Measurements from ENCODE around the gene KRT33A.
A peak's percentile ranks its signal among the peaks of the same experiment; 100 is the strongest.
"Not testable (repeated sequence)": the region's sequence is repeated elsewhere in the genome, so short reads cannot be mapped to it uniquely, and the experiment has no call there.

Gene KRT33A

DNA sequence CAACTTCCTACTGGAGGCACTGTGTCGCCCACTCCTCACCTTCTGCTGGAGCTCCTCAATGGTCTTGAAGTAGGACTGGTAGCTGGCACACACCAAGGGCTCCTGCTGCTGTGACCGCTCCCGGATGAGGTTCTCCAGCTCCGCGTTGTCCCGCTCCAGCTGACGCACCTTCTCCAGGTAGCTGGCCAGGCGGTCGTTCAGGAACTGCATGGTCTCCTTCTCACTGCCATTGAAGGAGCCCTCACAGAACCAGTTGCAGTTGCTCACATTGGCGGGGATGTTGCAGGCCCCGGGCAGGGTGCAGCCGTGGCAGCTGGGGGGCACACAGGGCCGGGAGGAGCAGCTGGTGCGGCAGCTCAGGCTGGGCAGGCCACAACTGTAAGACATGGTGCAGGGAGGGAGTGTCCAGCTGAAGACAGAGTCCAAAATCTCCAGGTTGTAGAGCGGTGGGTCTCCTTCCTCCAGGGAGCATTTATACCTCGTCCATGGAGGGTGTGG, at the start of gene KRT33A:
TSS of gene KRT33A (minus strand) at position 448 of the 498 bp plus-strand sequence. CDS start at position 387, 61 bp downstream.
- not testable (repeated sequence) for DNase-seq

DNA sequence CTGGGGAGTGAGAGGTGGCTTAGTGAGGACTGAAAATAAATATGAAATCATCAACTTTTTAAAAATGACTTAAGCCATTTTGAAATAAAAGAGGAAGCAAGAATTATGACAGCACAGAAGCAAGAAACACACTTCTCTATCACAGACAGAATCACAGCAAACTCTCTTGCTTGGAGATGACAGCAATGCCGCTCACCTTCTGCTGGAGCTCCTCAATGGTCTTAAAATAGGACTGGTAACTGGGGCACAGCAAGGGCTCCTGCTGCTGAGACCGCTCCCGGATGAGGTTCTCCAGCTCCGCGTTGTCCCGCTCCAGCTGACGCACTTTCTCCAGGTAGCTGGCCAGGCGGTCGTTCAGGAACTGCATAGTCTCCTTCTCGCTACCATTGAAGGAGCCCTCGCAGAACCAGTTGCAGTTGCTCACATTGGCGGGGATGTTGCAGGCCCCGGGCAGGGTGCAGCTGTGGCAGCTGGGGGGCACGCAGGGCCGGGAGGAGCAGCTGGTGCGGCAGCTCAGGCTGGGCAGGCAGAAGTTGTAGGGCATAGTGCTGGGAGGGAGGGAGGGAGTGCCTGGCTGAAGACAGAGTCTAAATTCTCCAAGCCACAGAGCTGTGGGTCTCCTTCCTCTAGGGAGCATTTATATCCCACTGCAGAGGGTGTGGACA, 46.5 kb upstream of the KRT33A start, which contains the start of gene KRT31:
TSS of gene KRT31 (minus strand) at position 613 of the 665 bp plus-strand sequence. CDS start at position 544, 69 bp downstream.
- DNase-seq: no peak

DNA sequence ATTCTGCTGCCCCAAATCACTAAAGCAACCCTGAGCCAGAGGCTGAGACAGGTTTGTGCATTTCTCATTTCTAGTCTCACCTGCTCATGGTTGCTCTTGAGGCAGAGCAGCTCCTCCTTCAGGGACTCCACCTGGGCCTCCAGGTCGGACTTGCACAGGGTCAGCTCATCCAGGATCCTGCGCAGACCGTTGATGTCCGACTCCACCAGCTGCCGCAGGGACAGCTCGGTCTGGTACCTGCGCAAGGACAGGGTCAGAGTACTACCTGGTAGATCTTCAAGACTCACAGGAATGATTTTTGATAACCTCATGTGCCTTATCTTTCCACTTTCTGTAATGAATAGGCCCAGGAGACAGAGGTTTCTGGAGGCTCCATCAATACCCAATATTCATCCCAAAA, 45.7 kb upstream of the KRT33A start:
- DNase-seq: no peak

DNA sequence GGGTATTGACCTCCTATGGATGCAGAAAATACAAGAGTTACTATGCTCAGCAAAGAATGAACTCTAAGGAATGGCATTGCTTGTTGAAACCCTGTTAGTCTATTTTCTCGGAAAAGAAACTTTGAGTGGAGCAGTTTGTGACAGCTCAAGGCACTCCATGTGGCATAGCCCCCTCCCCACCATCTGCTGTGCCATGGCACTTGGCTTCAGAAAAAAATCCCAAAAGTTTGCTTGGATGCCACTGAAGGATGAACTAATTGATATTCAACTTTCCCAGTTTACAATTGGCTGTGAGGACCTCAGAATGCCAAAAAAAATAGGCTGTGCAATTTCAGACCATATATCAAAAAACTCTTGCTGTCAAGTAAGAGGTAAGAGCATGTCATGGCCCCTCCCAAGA, 45.0 kb upstream of the KRT33A start:
- no peak for DNase-seq

DNA sequence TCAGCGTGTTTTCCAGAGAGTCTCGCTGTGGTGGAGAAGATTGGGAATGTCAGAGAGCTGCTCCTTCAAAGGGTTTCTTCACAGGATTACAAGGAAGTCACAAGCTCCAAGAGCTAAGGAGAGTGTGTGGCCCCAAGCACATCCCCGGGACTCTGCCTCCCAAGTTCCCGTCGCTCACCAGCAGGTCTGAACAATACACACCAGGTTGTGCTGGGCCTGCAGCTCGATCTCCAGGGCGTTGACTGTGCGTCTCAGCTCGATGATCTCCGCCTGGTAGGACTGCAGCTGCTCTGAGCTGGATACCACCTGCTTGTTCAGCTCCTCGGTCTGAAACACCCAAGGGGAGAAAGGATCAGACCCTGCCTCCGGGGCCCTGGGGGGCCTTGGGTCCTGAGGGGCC, 44.4 kb upstream of the KRT33A start:
- DNase-seq: not testable (repeated sequence)

DNA sequence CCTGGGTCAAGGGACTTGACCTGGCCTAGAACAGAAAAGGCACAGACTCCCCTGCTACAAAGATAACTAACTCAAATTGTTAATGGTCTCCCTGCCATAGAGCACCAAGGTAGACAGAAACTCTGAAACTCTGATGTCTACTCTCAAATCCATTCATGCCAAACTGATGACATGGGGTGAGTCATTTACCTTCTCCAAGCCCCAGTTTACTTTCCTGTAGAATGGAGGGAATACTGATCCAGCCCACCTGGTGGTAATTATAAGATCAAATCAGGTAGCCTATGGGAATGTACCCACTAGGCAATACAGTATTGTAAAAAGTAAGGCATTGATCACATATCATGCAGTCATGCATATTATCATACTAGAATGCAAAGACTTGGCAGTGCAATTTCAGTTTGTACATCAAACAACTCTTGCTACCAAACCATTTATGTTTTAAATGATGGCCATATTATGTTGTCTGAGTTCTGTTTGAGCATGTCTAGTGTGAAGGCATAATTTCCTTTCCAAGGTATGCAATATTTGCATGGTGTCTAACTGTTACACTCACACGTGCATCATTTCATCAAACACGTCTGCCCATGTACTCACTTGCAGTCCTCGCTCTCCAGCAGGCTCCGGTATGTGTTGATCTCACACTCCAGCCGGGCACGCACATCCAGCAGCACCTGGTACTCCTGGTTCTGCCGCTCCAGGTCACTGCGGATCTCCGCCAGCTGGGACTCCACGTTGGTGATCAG, 43.8 kb upstream of the KRT33A start:
- DNase-seq: no peak

DNA sequence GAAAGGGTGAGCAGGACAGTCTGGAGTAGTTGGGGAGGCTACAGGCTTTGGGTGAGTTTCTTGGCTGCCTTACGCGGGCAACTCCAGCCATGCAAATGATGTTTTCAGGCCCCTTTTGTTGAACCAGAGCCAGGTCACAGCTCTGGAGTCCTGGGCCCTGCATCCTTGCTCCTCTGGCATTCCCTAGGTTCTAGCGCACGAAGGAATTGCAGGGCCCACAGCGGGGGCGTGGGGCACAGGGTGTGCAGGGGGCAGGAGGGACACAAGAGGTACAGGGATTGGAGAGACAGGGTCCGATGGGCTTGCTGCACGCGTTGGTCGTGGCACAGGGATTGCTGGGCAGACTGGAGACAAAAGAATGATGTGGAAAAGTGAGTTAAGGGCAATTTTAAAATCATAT, 43.2 kb upstream of the KRT33A start:
- no peak for DNase-seq

DNA sequence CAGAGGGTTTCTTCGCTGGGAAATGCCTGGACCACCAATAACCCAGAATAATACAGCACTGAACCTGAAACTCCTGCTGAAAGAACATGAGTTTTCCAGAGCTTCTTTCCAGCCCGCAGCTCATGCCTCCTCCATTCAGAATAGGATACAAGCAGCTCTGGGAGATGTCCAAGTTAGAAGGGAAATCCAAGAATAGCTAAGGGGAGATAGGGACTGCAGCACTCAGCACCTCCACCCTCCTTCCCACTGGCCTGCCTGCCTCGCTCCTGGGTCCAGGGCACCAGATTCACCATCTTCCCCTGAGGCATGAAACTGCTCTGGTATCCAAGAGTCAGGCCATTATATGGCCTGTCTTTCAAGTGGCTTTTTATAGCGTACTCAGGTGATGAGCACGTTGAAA, 42.7 kb upstream of the KRT33A start:
- no peak for DNase-seq

DNA sequence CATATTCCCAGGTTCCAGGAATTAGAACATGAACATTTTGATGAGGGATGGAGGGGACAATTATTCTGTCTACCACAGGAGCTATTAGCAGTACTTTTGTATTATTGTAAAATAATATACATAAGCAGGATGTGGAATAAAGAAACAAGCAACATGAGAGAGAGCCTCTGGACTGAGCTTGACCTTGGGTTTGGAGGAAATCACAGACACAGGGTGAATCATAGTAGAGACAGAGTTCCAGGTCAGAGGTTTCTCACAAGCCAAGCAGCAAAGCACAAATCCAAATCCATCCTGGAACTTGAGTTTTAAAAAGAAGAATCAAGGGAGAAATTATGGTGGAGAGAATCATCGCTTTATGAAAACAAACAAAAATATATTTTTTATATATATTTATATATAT, 41.6 kb upstream of the KRT33A start:
- DNase-seq: peak; percentile 85

DNA sequence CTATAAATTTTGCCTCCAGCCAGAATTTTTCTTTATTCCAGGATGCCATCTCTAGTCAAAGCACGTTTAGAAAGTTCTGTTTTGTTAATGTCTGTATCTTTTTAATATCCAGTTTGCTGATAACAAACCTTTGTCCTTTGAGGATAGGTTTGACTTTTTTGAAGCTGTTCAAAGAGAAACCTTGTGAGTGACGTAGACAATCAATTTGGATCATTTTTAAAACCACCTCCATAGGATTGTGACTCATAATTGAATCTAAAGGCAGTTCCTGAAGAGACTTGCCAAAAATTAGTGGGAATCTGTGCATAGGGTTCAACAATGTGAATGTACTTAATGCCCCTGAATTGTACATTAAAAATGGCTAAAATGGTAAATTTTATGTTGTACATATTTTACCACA, 40.9 kb upstream of the KRT33A start:
- no peak for DNase-seq

DNA sequence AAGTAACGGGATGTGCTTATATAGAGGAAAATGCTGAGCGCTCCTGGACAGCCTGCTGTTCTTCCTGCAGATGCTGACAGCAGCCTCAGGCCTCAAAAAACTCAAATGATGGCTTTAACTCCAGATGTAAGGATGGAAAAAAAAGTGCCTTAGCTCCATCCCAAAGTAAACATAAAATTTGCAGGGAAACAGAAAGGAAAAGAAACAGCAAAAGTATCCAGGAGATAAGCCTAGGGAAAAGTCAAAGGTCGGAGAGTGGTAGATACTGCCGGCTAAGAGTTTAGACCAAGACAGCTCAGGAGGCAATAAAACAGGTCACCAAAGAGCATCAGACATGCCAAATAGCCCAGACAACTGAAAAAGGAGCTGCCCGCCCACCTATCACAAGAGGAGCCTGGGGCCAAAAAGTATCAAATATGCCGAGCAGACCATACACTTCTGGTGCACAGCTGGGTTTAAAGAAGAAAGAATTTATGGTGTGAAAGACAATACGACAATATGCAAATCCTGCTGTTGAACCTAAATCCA, 39.8 kb upstream of the KRT33A start:
- DNase-seq: no peak

DNA sequence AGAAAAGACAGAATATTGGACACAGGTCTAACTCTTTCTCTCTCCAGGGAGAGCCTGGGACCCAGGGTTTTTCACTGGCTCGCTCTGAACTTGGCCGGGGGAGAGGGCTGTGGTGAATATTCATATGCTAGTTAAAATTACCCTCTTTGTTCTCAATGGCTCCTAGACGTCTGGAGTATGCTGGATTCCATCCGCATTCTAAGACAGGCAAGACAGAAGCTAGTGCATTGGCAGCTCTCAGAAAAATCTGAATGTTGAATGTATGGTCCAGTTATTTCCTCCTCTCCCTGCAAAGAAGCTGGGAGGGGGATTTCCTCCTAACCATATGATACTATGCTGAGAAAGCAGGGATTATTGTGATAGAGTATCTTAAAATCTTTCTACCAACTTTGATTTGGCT, 37.0 kb upstream of the KRT33A start:
- DNase-seq: no peak

DNA sequence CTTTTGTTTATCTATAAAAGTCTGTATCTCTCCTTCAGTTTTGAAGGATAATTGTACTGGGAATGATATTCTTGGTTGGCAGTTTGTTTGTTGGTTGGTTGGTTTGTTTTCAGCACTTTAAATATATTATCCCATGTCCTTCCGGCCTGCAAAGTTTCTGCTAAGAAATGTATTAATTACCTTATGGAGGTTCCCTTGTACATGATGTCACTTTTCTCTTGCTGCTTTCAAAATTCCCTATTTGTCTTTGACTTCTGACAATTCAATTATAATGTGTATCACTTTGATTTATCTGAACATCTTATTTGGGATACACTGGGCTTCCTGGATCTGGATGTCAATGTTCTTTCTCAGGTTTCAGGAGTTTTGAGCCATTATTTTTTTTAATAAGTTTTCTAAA, 35.6 kb upstream of the KRT33A start:
- no peak for DNase-seq

DNA sequence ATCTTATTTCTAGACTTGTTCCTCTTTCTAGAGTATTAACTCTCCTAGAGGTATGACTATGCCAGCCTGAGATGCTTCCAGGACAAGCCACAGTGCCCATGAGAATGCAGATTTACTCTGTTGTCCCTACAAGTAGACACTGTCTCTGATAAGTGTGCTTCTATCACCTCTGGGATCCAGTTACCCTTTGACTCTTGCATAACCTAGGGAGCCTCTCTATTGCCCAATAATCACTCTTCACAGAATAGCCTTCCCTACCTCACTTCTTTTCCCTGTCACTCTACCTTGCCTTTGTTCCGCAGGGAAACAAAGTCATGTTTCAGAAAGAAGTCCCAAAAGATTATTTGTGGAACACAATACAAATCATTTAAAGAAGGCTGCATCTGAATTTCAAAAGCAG, 33.1 kb upstream of the KRT33A start:
- DNase-seq: no peak

DNA sequence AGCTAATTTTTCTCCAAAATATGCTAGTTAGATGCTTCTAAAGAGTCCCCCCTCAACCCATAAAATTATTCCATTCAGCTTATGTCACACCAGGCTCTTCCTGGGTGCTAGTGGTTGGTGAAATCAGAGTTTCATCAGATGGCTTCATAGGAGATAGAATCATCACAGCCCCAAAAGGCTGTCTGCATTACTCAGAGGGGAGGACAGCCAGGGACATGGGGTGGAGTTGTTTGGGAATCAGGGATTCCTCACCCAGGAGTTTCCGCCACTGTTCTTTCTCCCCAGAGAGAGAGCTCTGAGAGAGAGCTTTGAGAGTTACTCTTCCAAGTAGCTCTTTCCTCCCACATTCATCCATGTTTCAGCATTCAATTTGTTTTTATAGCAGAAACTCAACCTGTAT, 31.8 kb upstream of the KRT33A start:
- peak; percentile 81 for DNase-seq

DNA sequence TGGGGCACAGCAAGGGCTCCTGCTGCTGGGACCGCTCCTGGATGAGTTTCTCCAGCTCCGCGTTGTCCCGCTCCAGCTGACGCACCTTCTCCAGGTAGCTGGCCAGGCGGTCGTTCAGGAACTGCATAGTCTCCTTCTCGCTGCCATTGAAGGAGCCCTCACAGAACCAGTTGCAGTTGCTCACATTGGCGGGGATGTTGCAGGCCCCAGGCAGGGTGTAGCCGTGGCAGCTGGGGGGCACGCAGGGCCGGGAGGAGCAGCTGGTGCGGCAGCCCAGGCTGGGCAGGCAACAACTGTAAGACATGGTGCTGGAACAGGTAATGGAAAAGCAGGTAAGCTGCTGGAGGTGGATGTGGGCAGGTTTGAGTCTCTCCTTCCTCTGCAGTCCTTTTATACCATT, 31.3 kb upstream of the KRT33A start, which contains the start of gene KRT34:
TSS of gene KRT34 (minus strand) at position 364 of the 400 bp plus-strand sequence. CDS start at position 304, 60 bp downstream.
- DNase-seq: not testable (repeated sequence)

DNA sequence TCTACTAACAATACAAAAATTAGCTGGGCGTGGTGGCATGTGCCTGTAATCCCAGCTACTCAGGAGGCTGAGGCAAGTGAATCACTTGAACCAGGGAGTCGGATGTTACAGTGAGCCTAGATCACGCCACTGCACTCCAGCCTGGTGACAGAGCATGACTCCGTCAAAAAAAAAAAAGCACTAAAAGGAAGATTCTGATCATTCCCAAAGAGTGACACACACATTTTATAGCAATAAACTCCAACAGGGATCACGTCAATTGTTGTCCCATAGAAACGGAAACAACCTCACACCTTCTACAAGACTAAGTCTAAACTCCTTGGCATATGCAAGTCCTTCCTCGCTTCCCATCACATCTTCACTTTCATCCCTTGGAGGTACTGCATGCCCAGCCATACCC, 29.5 kb upstream of the KRT33A start:
- peak; percentile 90 for DNase-seq

DNA sequence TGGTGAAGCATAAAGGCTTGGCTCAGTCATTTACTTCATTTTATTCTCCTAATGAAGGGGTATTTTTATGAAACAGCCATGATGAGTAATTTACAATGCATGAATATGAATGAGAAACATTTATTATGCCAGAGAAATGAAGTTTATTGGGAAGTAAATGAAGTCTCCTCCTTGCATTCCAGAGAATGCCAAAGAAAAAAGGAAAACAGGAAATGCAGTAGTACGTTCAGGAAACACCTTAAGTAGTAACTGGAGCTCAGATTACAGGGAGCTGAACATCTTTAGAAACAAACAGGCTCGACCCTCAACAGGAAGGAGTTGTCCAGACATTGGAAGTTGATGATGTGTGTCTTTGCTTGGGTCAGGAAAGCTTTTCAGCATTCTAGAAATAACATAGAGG, 26.9 kb upstream of the KRT33A start:
- peak; percentile 28 for DNase-seq

DNA sequence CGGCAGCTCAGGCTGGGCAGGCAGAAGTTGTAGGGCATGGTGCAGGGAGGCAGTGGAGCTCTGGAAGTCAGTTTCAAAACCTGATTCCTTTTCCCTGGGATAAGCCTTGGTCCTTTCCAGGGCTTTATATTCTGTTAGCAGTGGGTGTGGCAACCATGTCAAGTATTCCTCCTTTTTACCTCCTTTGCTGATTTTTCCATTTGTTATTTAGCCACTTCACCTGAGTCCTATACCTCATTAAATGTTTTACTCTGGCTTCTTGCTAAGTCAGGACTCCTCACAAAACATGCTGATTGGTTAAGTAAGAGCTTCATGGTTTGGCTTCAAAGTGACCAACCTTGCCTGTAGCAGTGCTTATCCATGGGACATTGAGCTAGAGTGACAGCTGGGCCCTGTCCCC, 19.1 kb upstream of the KRT33A start, which contains the start of gene KRT33B:
TSS of gene KRT33B (minus strand) at position 101 of the 400 bp plus-strand sequence. CDS start at position 38, 63 bp downstream.
- no peak for DNase-seq

DNA sequence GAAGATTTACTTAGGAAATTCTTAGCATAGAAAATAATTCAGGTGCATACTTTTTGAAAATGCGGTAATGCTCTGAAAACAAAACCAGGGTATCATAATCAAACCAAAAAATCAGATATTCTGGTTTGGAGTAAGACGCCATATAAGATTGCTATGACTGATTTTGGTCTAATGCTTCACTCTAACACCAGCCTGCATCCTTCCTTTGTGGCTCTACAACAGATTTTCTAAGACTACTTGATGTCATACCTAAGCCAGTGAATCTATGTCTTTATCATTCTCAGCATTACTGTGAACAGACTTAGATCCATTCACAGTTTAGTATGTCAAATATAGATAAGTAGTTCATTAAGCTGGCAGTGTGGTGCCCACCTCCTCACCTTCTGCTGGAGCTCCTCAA, 18.4 kb upstream of the KRT33A start:
- no peak for DNase-seq

DNA sequence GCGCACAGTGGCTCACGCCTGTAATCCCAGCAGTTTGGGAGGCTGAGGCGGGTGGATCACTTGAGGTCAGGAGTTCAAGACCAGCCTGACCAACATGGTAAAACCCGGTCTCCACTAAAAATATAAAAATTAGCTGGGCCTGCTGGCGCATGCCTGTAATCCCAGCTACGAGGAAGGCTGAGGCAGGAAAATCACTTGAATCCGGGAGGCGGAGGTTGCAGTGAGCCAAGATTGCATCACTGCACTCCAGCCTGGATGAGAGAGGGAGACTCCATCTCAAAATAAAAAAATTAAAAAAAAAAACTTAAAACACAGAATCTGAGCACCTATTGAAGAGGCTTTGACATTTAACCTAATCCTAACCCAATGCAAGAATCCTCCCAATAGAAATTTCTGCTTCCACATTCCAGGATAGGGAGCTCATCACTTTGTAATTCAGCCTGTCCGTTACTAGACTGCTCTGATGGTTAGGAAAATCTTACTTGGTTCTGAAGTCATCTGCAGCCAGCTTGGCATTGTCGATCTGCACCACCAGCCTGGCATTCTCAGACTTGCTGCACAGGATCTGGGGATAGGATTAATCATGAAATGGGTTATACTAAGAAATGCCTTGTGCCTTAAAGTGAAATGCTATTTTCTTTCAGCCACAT, 16.9 kb upstream of the KRT33A start:
- peak; percentile 79 for DNase-seq

DNA sequence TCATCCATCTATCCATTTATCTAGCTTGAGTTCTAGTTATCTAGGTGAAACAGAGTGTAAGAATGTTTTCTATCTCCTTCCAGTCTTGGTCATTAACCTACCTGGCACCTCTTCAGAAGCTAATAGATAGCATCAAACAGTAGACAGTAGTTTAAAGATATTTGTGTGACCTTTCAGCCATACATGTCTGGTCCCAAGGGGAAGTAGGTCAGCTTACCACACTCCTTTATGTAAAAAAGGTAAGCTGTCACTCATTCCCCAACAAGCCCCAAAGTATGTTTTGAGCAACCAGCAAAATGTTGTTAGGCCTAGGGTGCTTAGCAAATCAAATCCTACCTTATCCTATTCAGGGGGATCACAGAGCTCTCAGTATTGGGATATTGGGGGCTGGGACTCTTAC, 15.4 kb upstream of the KRT33A start:
- DNase-seq: no peak

DNA sequence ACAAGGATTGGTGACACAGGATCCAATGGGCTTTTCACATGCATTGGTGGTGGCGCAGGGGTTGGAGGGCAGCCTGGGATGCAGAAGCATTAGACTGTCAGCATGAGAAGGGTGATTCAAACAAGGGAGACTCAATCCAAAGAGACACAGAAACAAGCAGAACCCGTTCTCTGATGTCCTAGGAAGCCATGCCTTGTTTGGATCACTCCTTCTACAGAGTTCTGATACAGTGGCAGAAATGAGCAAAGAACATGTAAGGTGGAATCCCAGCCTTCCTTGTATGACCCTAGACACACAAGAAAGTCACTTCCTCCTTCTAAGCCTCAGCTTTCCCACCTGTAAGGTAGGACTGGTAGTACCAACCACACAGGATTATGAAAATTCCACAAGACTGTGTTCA, 13.3 kb upstream of the KRT33A start:
- DNase-seq: no peak

All from HCEC 1CT (cell line).